SKM-1 (cell line): ENCODE data around the gene SLC34A1.
"Not testable (repeated sequence)": the region's sequence is repeated elsewhere in the genome, so short reads cannot be mapped to it uniquely, and the experiment has no call there.

ENCODE experiments used
- DNase-seq: peaks from one replicate; lab custom pipeline; 2025; ENCODE audit not compliant: unreplicated experiment; lab: John Stamatoyannopoulos, UW

Gene SLC34A1

GRCh38 chr5:177355162-177355867, 28.9 kb upstream of the SLC34A1 start:
- no peak for DNase-seq

- no peak for DNase-seq
Measured at GRCh38 chr5:177355868-177356168, 28.4 kb upstream of the SLC34A1 start.

DNA sequence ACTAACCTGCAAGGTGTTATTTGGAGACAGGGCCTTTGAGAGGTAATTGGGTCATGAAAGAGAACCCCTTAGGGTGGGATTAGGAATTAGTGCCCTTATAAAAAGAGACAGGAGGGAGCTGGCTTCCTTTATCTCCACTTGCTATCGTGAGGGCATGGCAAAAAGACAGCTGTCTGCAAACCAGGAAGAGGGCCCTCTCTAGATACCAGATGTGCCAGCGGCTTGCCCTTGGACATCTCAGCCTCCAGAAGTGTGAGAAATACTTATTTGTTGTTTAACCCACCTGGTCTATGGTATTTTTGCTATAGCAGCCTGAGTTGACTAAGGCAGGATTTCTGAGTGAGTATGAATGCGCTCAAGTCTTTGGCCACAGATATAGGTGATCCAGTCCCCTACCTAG, 27.5 kb upstream of the SLC34A1 start:
- no peak for DNase-seq

DNA sequence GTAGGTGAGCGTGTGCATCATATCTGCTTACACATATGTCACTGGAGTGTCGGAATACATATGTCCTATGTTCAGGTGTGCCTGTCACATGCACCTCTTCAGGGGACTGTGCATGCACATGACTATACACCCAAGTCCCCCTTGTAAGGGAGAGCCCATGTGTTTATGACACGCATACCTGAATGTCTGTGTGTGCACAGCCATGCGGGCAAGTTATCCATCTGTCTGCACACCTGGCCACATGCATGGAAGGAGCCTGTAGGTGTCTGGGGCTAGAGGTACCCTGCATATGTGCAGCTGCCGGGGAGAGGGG, 27.1 kb upstream of the SLC34A1 start:
- no peak for DNase-seq

- peak; percentile 93 for DNase-seq
Measured at GRCh38 chr5:177357459-177358351, 26.5 kb upstream of the SLC34A1 start, which contains the start of gene RGS14. TSS of gene RGS14 (plus strand) at chr5:177357924. CDS start at chr5:177358025, 101 bp downstream.

DNA sequence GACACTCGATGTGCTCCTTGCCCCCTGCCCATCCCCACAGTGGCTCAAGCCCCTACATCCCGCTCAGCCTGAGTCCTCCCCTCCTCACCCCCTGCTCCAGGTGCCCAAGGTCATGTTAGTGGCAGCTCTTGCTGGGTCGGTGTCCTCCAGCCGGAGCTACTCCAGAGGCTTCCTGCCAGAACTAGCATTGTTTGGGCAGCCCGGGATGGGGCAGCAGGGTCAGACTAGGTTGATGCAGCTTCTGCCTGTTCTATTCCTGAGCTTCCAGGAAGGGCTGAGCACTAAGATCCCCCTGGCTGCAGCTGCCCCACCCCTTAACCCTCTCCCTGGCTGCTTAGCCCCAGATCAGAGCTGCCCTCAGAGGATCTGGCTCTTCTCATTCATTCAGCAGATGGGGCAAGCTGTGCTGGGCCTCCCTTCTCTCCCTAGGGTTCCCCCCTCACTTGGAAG, 25.8 kb upstream of the SLC34A1 start:
- DNase-seq = no peak

DNA sequence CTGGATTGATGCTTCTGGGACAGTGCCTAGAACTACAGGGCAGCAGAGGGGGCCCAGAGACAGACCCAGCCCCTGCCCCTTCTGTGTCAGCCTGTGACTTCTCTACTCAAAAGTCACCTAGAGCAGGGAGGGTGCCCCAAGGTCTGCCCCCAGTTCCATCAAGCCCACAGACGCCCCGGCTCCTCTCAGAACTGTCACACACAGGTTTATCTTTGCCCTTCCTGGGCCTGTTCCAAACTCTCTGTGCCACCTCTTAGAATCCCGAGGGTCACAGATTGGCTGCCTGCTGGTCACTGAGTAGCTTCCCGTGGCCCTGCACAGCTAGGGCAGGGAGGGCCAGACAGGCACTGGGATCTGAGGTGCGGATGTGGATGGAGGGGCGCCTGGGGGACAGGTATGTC, 24.8 kb upstream of the SLC34A1 start:
- DNase-seq = no peak

DNA sequence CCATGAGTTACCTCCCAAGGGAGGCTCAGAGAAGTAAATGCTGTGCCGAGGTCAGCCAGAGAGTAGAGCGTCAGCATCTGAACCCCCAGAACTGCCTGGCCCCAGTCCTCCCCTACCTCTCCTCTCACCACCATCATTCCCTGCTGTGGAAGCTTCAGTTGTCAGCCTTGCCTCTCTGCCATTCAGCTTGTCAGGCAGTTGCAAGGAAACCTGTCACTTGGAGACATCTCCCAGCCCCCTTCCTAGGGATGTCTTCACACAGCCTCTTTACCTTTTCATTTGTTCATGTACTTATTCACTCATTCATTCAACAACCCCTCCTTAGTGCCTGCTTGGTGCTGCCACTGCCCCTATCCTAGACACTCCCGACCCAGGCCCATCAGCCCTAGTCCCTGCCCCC, 24.4 kb upstream of the SLC34A1 start:
- no peak for DNase-seq

DNA sequence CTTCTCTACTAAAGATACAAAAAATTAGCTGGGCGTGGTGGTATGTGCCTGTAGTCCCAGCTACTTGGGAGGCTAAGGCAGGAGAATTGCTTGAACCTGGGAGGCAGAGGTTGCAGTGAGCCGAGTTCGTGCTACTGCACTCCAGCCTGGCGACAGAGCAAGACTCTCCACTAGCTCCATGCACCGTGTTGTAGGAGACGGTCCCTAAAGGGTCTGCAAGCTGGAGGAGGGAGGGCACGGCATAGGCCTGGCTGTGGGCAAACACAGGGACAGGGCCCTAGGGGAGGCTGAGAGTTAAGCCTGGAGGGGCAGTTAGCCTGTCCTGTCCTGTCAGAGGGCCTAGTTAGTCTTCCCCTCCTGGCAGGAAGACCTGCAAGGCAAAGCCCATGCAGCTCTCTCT, 23.5 kb upstream of the SLC34A1 start:
- not testable (repeated sequence) for DNase-seq

- DNase-seq = peak; percentile 24
Measured at GRCh38 chr5:177361418-177362291, 22.6 kb upstream of the SLC34A1 start.

DNA sequence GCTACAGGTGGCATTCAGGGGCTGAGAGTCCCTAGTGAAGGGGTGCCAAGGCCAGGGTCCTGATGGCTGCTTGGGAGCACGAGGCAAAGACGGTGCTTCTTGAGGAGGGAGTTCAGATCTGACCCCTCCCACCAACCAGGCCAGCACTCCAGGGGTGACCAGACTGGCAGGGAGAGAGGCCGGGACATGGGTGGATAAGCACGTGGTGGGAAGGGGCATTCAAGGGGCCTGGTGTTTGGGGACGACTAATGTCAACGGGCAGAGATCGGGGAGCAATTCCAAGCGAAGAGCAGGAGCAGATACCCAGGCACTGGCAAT, 22.0 kb upstream of the SLC34A1 start:
- no peak for DNase-seq

DNA sequence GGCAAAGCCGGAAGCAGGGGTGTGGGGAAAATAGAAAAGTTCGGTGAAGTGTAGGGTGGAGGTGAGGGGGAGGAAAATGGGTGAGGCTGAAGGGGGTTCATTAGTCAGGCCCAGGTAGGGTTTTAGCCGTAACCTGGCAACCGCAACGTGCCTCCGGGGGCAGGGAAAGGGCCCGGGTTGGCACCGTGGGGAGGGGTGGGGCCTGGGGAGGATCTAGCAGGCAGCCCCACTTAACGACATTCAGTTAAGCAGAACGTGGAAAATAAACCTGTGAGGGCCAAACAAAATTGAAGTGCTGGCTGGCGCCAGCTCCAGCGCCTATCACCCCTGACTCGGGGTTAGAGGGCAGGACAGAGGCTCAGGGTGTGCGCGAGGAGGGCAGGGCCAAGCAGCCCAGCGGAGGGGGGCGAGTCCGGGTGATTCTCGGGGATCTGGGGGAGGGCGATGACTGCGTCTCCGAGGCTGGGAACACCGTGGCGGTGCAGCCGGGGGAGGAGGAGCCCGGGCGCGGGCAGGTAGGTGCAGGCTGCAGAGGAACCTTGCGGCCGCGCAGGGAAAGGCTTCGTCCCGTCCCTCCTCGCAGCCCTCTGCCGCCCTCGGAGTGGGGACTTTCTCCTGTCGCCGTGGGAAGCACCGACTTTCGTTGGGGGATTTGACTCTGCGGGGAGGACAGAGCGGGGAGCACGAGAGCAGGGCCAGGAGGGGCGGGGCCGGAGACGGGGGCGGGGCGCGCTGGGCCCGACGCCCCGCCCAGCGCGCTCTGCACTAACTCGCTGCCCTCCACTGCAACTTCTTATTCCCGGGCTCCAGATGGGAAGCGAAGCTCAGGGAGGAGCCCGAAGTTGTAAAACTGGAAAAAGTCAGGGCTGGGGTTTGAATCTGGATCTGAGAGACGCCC, 21.4 kb upstream of the SLC34A1 start:
- no peak for DNase-seq

DNA sequence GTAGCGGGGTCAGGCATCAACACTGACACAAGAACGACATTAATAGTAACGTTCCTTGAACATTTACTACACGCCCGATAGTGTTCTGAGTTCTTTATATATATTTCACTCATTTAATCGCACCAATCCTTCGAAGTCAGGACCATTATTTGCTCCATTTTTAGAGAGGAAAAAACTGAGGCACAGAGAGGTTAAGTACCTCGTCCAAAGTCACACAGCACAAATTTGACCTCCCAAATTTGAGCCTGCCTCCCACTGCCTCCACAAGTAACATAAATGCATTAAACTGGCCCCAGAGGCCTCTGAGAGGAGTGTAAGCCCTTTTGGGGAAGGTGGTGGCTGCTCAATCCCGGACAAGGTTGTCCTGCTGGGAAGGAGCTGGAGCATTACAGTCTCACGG, 20.7 kb upstream of the SLC34A1 start:
- no peak for DNase-seq

- DNase-seq = no peak
Measured at GRCh38 chr5:177364159-177364962, 19.9 kb upstream of the SLC34A1 start.

DNA sequence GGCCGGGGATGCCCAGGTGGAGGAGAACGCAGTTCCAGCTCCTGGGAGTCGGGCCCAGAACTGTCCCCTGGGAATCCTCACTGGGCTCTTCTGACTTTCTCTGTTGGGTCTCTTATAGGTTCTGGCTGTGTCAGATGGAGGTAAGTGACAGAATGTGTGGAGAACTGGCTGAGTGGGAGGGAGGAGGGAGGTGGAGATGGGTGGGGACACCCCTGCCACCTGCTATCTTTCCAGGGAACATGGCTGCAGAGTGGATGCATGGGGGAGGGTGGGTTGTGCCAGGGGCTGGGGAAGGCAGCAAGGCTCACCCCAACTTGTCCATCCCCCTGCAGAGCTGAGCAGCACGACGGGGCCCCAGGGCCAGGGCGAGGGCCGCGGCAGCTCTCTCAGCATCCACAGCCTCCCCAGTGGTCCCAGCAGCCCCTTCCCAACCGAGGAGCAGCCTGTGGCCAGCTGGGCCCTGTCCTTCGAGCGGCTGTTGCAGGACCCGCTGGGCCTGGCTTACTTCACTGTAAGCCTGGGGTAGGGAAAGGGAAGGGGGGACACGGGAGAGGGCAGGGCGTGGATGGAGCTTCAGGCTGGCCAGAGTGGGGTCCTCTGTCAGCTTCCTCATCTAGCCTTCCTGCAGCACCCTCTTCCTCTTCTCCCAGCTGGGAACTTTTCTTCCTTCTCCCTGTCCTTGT, 18.2 kb upstream of the SLC34A1 start:
- no peak for DNase-seq

DNA sequence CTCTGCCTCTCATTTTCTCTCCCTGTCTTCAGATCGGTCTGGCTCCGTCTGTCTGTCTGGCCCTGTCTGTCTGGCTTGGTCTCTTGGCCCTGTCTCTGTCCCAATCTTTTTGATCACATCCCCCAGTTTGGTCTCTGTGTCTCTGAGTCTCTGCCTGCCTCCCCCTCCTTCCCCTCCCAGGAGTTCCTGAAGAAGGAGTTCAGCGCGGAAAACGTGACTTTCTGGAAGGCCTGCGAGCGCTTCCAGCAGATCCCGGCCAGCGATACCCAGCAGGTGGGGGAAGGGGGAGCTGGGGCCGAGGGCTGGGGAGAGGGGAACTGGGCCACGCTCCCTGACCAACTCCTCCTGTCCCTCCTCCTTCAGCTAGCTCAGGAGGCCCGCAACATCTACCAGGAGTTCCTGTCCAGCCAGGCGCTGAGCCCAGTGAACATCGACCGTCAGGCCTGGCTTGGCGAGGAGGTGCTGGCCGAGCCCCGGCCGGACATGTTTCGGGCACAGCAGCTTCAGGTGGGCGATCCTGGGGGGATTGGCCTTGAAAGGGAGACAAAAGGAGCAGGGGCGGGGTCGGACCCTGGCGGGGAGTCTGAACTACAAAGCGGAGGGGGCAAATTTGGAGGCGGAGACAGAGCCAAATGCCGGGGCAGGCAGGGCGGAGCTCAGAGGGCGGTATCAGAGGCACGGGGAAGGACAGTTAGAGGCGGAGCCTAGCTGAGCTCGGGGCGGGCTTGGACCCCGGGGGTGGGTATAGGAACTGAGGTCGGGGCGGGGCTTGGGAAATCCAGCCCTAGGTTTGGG, 17.5 kb upstream of the SLC34A1 start:
- DNase-seq = no peak

DNA sequence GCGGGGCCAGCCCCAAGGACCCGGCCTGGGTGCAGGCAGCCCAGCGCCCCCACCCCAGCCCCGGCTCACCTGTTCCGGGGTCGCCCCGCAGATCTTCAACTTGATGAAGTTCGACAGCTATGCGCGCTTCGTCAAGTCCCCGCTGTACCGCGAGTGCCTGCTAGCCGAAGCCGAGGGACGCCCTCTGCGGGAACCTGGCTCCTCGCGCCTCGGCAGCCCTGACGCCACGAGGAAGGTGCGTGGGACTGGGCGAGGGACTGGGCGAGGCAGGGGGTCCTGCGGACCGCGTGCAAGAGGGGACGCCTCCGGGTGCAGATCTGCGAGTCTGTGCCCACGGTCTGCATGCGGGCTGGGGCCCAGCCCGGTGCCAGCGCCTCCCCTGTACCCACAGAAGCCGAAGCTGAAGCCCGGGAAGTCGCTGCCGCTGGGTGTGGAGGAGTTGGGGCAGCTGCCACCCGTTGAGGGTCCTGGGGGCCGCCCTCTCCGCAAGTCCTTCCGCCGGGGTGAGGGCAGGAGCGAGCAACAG, 16.8 kb upstream of the SLC34A1 start:
- no peak for DNase-seq
